SU-DHL-6 (cell line): ENCODE results near the gene INTS1.

Experiments
- H2AFZ ChIP-seq: fragments of 200-600 bp; sonication (generic); 2 replicates; pipeline ENCODE4 v1.6.1; 2014; ENCODE audit warnings: low read depth, mild to moderate bottlenecking, moderate library complexity, mixed read lengths, antibody characterized with exemption, low read length; ENCODE audit not compliant: severe bottlenecking
- H3F3A ChIP-seq: fragments of 200-600 bp; shearing (Covaris generic); 2 replicates; pipeline ENCODE4 v1.6.0; 2016; ENCODE audit warnings: antibody characterized with exemption, mild to moderate bottlenecking; ENCODE audit not compliant: insufficient read depth
- H3K27ac ChIP-seq: fragments of 200-600 bp; sonication (generic); 2 replicates; pipeline ENCODE4 v1.5.1; 2016; ENCODE audit warnings: low read depth, mild to moderate bottlenecking, low read length, moderate library complexity, mixed read lengths
- H3K27me3 ChIP-seq: fragments of 200-600 bp; sonication (generic), shearing (Covaris generic); 2 replicates; pipeline ENCODE4 v1.6.0; 2014; ENCODE audit warnings: mild to moderate bottlenecking, low read length
- H3K36me3 ChIP-seq: fragments of 200-600 bp; sonication (generic); 2 replicates; pipeline ENCODE4 v1.6.1; 2014; ENCODE audit warnings: mild to moderate bottlenecking, low read length, mixed read lengths
- H3K4me2 ChIP-seq: fragments of 300-600, 200-600 bp; shearing (Covaris generic), sonication (generic); 2 replicates; pipeline ENCODE4 v1.6.0; 2014; ENCODE audit warnings: low read length, low read depth, mild to moderate bottlenecking; ENCODE audit not compliant: poor library complexity, severe bottlenecking
- H3K4me3 ChIP-seq: fragments of 200-600 bp; sonication (generic); 2 replicates; pipeline ENCODE4 v1.5.1; 2014; ENCODE audit warnings: antibody characterized with exemption, low read length, mild to moderate bottlenecking, mixed read lengths; ENCODE audit not compliant: insufficient read depth, poor library complexity, severe bottlenecking
- H3K79me2 ChIP-seq: fragments of 200-600 bp; sonication (generic); 2 replicates; pipeline ENCODE4 v1.6.1; 2014; ENCODE audit warnings: mild to moderate bottlenecking, low read length, moderate library complexity; ENCODE audit not compliant: insufficient read depth
- H3K9ac ChIP-seq: fragments of 200-600 bp; sonication (generic); 2 replicates; pipeline ENCODE4 v1.7.0; 2014; ENCODE audit warnings: mild to moderate bottlenecking, low read length
- H3K9me2 ChIP-seq: fragments of 200-600 bp; sonication (generic); replicated peaks from 2 replicates; pipeline ENCODE4 v1.6.1; 2014; ENCODE audit warnings: low read length; ENCODE audit not compliant: insufficient read depth
- H3K9me3 ChIP-seq: fragments of 200-600 bp; sonication (generic); 2 replicates; pipeline ENCODE4 v1.6.1; 2014; ENCODE audit warnings: low read length, mixed read lengths; ENCODE audit not compliant: insufficient read depth
- H4K20me1 ChIP-seq: fragments of 200-600 bp; sonication (generic); 2 replicates; pipeline ENCODE4 v1.6.1; 2014; ENCODE audit warnings: low read depth, mild to moderate bottlenecking, antibody characterized with exemption, low read length, moderate library complexity, mixed read lengths
- CTCF ChIP-seq: fragments of 200-600 bp; sonication (generic); IDR thresholded peaks from one replicate; pipeline ENCODE4 v1.5.1; 2017; ENCODE audit warnings: antibody characterized with exemption, mild to moderate bottlenecking, low read length, moderate library complexity; ENCODE audit not compliant: insufficient read depth, poor library complexity, severe bottlenecking
- EZH2phosphoT487 ChIP-seq: fragments of 200-600 bp; sonication (generic), shearing (Covaris generic); conservative IDR thresholded peaks from 2 replicates; pipeline ENCODE4 v1.6.1; 2018; ENCODE audit warnings: mild to moderate bottlenecking, antibody characterized with exemption, low read length, moderate library complexity, mixed read lengths

Gene INTS1

GRCh38 chr7:1436608-1437007, 67.6 kb downstream of the INTS1 start:
- no peak for TF ChIP-seq CTCF
- no peak for TF ChIP-seq EZH2phosphoT487
- no peak overlapping the region for H3K4me3 ChIP-seq
- no peaks in the 10 kb centered on the region for H3K27me3 ChIP-seq
- H3K27ac ChIP-seq, result no peak overlapping the region
- no peaks in the 10 kb centered on the region for H4K20me1 ChIP-seq
- no peaks in the 10 kb centered on the region for H3K9me3 ChIP-seq
- H3K4me2 ChIP-seq, result no peak overlapping the region
- no peaks in the 10 kb centered on the region for H3K79me2 ChIP-seq
- no peak overlapping the region for H3K9ac ChIP-seq
- no peaks in the 10 kb centered on the region for H3F3A ChIP-seq
- H3K36me3 ChIP-seq, result no peaks in the 10 kb centered on the region
- H2AFZ ChIP-seq, result no peak overlapping the region
- H3K9me2 ChIP-seq, result no peaks in the 10 kb centered on the region

DNA sequence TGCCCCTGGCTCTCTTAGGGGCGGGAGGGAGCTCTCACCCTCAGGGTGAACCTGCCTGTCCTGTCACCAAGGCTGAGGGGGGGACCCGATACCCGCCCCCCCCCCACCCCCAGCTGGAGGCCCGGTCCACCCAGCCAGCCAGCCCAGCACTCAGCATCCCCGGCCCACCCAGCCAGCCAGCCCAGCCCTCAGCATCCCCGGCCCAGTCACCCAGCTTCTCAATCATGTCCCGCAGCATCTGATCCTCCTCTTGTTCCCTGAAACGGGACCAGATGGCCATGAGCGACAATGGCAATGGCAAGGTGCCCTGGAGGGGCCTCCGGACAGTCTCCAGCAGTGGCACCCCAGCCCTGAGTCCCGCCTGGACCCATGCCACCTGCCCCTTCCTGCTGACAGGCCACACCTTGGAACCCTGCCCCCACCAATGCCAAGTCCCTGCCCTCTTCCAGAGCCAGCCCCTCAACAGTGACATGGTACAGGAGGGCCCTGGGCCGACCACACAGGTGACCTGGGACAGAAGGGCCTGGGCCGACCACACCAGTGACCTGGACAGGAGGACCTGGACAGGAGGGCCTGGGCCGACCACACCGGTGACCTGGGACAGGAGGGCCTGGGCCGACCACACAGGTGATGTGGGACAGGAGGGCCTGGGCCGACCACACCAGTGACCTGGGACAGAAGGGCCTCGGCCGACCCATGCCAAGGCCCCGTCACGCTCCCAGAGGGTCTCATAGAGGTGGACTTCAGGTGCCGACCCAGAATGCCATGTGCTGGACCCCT, 69.1 kb downstream of the INTS1 start:
- no peak overlapping the region for H3K4me3 ChIP-seq
- no peaks in the 10 kb centered on the region for H4K20me1 ChIP-seq
- no peak for TF ChIP-seq CTCF
- no peak for TF ChIP-seq EZH2phosphoT487
- no peaks in the 10 kb centered on the region for H3K36me3 ChIP-seq
- H3K9me2 ChIP-seq, result no peaks in the 10 kb centered on the region
- no peaks in the 10 kb centered on the region for H3K27me3 ChIP-seq
- H2AFZ ChIP-seq, result no peak overlapping the region
- H3K79me2 ChIP-seq, result no peaks in the 10 kb centered on the region
- H3F3A ChIP-seq, result no peaks in the 10 kb centered on the region
- no peak overlapping the region for H3K9ac ChIP-seq
- no peak overlapping the region for H3K4me2 ChIP-seq
- H3K27ac ChIP-seq, result no peak overlapping the region
- no peaks in the 10 kb centered on the region for H3K9me3 ChIP-seq

DNA sequence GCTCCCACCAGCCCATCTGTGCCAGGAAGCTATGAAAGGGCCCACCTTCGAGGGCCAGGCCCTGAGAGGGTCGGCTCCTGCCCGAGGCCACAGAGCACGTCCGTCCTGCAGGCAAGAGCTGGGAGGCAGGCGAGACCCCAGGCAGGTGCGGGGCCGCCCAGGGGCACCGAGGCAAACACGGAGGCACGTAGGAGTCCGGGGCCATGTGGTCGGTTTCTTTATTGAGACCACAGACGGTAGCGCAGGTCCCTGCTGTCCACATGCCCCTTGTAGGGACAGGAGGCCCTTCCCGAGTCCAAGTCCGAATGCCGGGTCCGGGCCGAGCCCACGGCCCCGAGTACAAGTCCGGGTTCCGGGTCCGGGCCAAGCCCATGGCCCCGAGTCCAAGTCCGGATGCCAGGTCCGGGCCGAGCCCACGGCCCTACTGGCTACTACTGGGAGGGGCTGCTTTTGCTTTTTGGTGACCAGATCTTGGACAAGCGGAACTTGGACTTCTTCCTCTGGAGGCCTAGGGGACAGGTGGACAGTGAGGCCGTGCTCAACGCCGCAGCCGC, 69.9 kb downstream of the INTS1 start:
- no peaks in the 10 kb centered on the region for H4K20me1 ChIP-seq
- H3K4me2 ChIP-seq, result no peak overlapping the region
- H3K4me3 ChIP-seq, result no peak overlapping the region
- no peak overlapping the region for H2AFZ ChIP-seq
- no peaks in the 10 kb centered on the region for H3K36me3 ChIP-seq
- H3K79me2 ChIP-seq, result no peaks in the 10 kb centered on the region
- H3K27ac ChIP-seq, result no peak overlapping the region
- no peaks in the 10 kb centered on the region for H3K9me2 ChIP-seq
- no peaks in the 10 kb centered on the region for H3K9me3 ChIP-seq
- H3F3A ChIP-seq, result no peaks in the 10 kb centered on the region
- no peak overlapping the region for H3K9ac ChIP-seq
- no peak for TF ChIP-seq CTCF
- no peak for TF ChIP-seq EZH2phosphoT487
- no peaks in the 10 kb centered on the region for H3K27me3 ChIP-seq
